NCI-H146 treated with DMSO at 0.1 percent for 48 hours (cell line): ENCODE measurements around the gene MS4A6A.
"Not testable (repeated sequence)": the region's sequence is repeated elsewhere in the genome, so short reads cannot be mapped to it uniquely, and the experiment has no call there.

Experiments used
- DNase-seq: peaks from one replicate; lab custom pipeline; 2025; ENCODE audit not compliant: unreplicated experiment; lab: John Stamatoyannopoulos, UW

MS4A6A gene

GRCh38 chr11:60130496-60130895 is 52.4 kb downstream of the MS4A6A start:
- DNase-seq: no peak

- DNase-seq: no peak
These were observed 53.0 kb downstream of the MS4A6A start for GRCh38 chr11:60129853-60130252.

- not testable (repeated sequence) for DNase-seq
These were observed 54.0 kb downstream of the MS4A6A start for GRCh38 chr11:60128866-60129265.

- no peak for DNase-seq
These were observed 54.5 kb downstream of the MS4A6A start for GRCh38 chr11:60128376-60128775.

GRCh38 chr11:60127311-60127811 is 55.5 kb downstream of the MS4A6A start:
- DNase-seq: no peak

- DNase-seq: no peak
These were observed 56.8 kb downstream of the MS4A6A start for GRCh38 chr11:60125956-60126585.

- no peak for DNase-seq
These were observed 58.0 kb downstream of the MS4A6A start for GRCh38 chr11:60124802-60125432.
